Activated CD8-positive, alpha-beta memory T cell treated with anti-CD3 and anti-CD28 coated beads, Interleukin-2, amount 50 U/mL, for 24 hours (primary cell): ENCODE data around the gene SLC2A1.

ENCODE experiments used
- DNase-seq: peaks from one replicate; pipeline ENCODE4 v3.0.0-alpha.2; 2020; ENCODE audit errors: extremely low read depth

Gene SLC2A1

GRCh38 chr1:42979896-42980800, 21.5 kb upstream of the SLC2A1 start:
- DNase-seq, result no peak

GRCh38 chr1:42979036-42979430, 20.4 kb upstream of the SLC2A1 start:
- DNase-seq, result no peak

- no peak for DNase-seq
These were observed 19.8 kb upstream of the SLC2A1 start for GRCh38 chr1:42978317-42979035.

- DNase-seq, result no peak
These were observed 19.0 kb upstream of the SLC2A1 start for GRCh38 chr1:42977653-42978052.

GRCh38 chr1:42975561-42976225, 17.0 kb upstream of the SLC2A1 start:
- no peak for DNase-seq

- no peak for DNase-seq
These were observed 16.2 kb upstream of the SLC2A1 start for GRCh38 chr1:42974767-42975437.

- DNase-seq, result no peak
These were observed 15.1 kb upstream of the SLC2A1 start for GRCh38 chr1:42973799-42974198.

GRCh38 chr1:42973286-42973685, 14.6 kb upstream of the SLC2A1 start:
- no peak for DNase-seq

- DNase-seq, result no peak
These were observed 13.2 kb upstream of the SLC2A1 start for GRCh38 chr1:42971841-42972291.

- no peak for DNase-seq
These were observed 11.5 kb upstream of the SLC2A1 start for GRCh38 chr1:42970143-42970542.

- no peak for DNase-seq
These were observed 10.0 kb upstream of the SLC2A1 start for GRCh38 chr1:42968654-42969053.

- no peak for DNase-seq
These were observed 8.3 kb upstream of the SLC2A1 start for GRCh38 chr1:42966688-42967612.

- no peak for DNase-seq
These were observed 6.7 kb upstream of the SLC2A1 start for GRCh38 chr1:42965378-42965777.

GRCh38 chr1:42964044-42964812, 5.6 kb upstream of the SLC2A1 start:
- DNase-seq, result no peak

- DNase-seq, result no peak
These were observed 4.8 kb upstream of the SLC2A1 start for GRCh38 chr1:42963378-42964043.

GRCh38 chr1:42962641-42963377, 4.1 kb upstream of the SLC2A1 start:
- no peak for DNase-seq

GRCh38 chr1:42961312-42962091, 2.8 kb upstream of the SLC2A1 start:
- DNase-seq, result no peak
